Stimulated activated CD8-positive, alpha-beta memory T cell treated with anti-CD3 and anti-CD28 coated beads, Interleukin-4, amount 100 ng/mL, for 48 hours (primary cell): ENCODE results near the gene SERP1.
"Not testable (repeated sequence)": the region's sequence is repeated elsewhere in the genome, so short reads cannot be mapped to it uniquely, and the experiment has no call there.

Experiments
- DNase-seq: peaks from one replicate; pipeline ENCODE4 v3.0.0-alpha.2; 2020

SERP1 gene

GRCh38 chr3:150538324-150539208 lies 7.7 kb downstream of the SERP1 start:
- no peak for DNase-seq

- DNase-seq, result no peak
Measured at GRCh38 chr3:150535204-150535603, 11.1 kb downstream of the SERP1 start.

GRCh38 chr3:150531775-150532174 lies 14.5 kb downstream of the SERP1 start:
- no peak for DNase-seq

- DNase-seq, result no peak
Measured at GRCh38 chr3:150528354-150528797, 17.9 kb downstream of the SERP1 start.

GRCh38 chr3:150527464-150528255 lies 18.6 kb downstream of the SERP1 start:
- no peak for DNase-seq

GRCh38 chr3:150523538-150523937 lies 22.8 kb downstream of the SERP1 start:
- DNase-seq, result no peak

- DNase-seq, result no peak
Measured at GRCh38 chr3:150521463-150521862, 24.8 kb downstream of the SERP1 start.

- no peak for DNase-seq
Measured at GRCh38 chr3:150520408-150520807, 25.9 kb downstream of the SERP1 start.

- no peak for DNase-seq
Measured at GRCh38 chr3:150519026-150519425, 27.3 kb downstream of the SERP1 start.

- DNase-seq, result no peak
Measured at GRCh38 chr3:150515210-150515609, 31.1 kb downstream of the SERP1 start.

GRCh38 chr3:150511122-150511821 lies 35.0 kb downstream of the SERP1 start:
- no peak for DNase-seq

- no peak for DNase-seq
Measured at GRCh38 chr3:150509780-150510179, 36.5 kb downstream of the SERP1 start.

- DNase-seq, result no peak
Measured at GRCh38 chr3:150508401-150508800, 37.9 kb downstream of the SERP1 start.

GRCh38 chr3:150504483-150504882 lies 41.8 kb downstream of the SERP1 start:
- DNase-seq, result no peak

GRCh38 chr3:150503402-150504099 lies 42.7 kb downstream of the SERP1 start:
- DNase-seq, result no peak

- DNase-seq, result not testable (repeated sequence)
Measured at GRCh38 chr3:150500960-150501359, 45.3 kb downstream of the SERP1 start.

GRCh38 chr3:150497956-150498355 lies 48.3 kb downstream of the SERP1 start:
- no peak for DNase-seq

GRCh38 chr3:150495563-150496168 lies 50.6 kb downstream of the SERP1 start:
- DNase-seq, result no peak

GRCh38 chr3:150495149-150495548 lies 51.1 kb downstream of the SERP1 start:
- DNase-seq, result no peak

- DNase-seq, result no peak
Measured at GRCh38 chr3:150494411-150494977, 51.8 kb downstream of the SERP1 start.
